ENCODE data around the gene B3GNT7.

DNA sequence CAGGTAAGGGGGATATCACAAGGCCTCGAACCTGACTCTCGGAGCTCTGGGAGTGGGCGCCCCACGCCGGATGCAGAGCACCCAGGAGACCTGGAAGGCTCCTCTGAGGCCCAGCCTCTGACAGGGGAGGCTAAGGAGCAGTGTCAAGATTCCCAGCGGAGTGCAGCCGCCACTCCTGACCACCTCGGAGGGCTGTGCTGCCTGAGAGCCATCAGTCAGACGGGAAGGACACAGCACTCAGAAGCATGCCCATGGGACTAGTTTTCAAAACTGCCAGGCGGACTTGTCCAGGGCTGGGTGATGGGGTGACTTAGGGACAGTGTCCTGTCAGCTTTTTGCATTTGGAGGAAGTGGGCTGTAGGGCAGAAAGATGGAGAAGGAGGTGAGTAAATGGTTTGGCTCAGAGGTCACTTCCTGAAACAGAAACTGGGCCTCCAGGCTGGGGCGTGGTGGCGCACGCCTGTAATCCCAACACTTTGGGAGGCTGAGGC is 34.6 kb upstream of the B3GNT7 start:
- TF ChIP-seq, protein P1, sequence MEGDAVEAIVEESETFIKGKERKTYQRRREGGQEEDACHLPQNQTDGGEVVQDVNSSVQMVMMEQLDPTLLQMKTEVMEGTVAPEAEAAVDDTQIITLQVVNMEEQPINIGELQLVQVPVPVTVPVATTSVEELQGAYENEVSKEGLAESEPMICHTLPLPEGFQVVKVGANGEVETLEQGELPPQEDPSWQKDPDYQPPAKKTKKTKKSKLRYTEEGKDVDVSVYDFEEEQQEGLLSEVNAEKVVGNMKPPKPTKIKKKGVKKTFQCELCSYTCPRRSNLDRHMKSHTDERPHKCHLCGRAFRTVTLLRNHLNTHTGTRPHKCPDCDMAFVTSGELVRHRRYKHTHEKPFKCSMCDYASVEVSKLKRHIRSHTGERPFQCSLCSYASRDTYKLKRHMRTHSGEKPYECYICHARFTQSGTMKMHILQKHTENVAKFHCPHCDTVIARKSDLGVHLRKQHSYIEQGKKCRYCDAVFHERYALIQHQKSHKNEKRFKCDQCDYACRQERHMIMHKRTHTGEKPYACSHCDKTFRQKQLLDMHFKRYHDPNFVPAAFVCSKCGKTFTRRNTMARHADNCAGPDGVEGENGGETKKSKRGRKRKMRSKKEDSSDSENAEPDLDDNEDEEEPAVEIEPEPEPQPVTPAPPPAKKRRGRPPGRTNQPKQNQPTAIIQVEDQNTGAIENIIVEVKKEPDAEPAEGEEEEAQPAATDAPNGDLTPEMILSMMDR (IDR thresholded peaks at IDR 0.05; ENCODE audit: poor library complexity, severe bottlenecking) = no peak
- TF ChIP-seq POLR2AphosphoS5 (IDR thresholded peaks at IDR 0.05) (no peak), TAF1 (IDR thresholded peaks at IDR 0.05; ENCODE audit: low read depth) (no peak), RAD21 (conservative IDR thresholded peaks at IDR 0.05) (no peak), EZH2 (IDR thresholded peaks at IDR 0.05; ENCODE audit: borderline replicate concordance, insufficient read depth, low read length, poor library complexity, severe bottlenecking) (no peak), EP300 (conservative IDR thresholded peaks at IDR 0.05; ENCODE audit: poor library complexity, severe bottlenecking) (no peak), SMC3 (conservative IDR thresholded peaks at IDR 0.05; ENCODE audit: poor library complexity) (no peak), MXI1 (conservative IDR thresholded peaks at IDR 0.05; ENCODE audit: poor library complexity, severe bottlenecking) (no peak)
- TF ChIP-seq, protein P2, sequence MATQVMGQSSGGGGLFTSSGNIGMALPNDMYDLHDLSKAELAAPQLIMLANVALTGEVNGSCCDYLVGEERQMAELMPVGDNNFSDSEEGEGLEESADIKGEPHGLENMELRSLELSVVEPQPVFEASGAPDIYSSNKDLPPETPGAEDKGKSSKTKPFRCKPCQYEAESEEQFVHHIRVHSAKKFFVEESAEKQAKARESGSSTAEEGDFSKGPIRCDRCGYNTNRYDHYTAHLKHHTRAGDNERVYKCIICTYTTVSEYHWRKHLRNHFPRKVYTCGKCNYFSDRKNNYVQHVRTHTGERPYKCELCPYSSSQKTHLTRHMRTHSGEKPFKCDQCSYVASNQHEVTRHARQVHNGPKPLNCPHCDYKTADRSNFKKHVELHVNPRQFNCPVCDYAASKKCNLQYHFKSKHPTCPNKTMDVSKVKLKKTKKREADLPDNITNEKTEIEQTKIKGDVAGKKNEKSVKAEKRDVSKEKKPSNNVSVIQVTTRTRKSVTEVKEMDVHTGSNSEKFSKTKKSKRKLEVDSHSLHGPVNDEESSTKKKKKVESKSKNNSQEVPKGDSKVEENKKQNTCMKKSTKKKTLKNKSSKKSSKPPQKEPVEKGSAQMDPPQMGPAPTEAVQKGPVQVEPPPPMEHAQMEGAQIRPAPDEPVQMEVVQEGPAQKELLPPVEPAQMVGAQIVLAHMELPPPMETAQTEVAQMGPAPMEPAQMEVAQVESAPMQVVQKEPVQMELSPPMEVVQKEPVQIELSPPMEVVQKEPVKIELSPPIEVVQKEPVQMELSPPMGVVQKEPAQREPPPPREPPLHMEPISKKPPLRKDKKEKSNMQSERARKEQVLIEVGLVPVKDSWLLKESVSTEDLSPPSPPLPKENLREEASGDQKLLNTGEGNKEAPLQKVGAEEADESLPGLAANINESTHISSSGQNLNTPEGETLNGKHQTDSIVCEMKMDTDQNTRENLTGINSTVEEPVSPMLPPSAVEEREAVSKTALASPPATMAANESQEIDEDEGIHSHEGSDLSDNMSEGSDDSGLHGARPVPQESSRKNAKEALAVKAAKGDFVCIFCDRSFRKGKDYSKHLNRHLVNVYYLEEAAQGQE (IDR thresholded peaks at IDR 0.05; ENCODE audit: borderline replicate concordance) = no peak
